ENCODE measurements around the gene GALNT9.
"Not testable (repeated sequence)": the region's sequence is repeated elsewhere in the genome, so short reads cannot be mapped to it uniquely, and the experiment has no call there.

Gene GALNT9

GRCh38 chr12:132277374-132277941 is 51.9 kb downstream of the GALNT9 start:
- DNase-seq: no peak

- no peak for DNase-seq
Observed at GRCh38 chr12:132276827-132277373, 52.5 kb downstream of the GALNT9 start.

GRCh38 chr12:132276066-132276826 is 53.1 kb downstream of the GALNT9 start:
- no peak for DNase-seq

GRCh38 chr12:132275631-132276030 is 53.8 kb downstream of the GALNT9 start:
- no peak for DNase-seq

GRCh38 chr12:132275110-132275531 is 54.3 kb downstream of the GALNT9 start:
- peak; percentile 2 for DNase-seq

- no peak for DNase-seq
Observed at GRCh38 chr12:132273992-132274334, 55.4 kb downstream of the GALNT9 start.

GRCh38 chr12:132272711-132273110 is 56.7 kb downstream of the GALNT9 start:
- DNase-seq: no peak

GRCh38 chr12:132271755-132272092 is 57.7 kb downstream of the GALNT9 start:
- no peak for DNase-seq

- no peak for DNase-seq
Observed at GRCh38 chr12:132270969-132271754, 58.2 kb downstream of the GALNT9 start.

- DNase-seq: no peak
Observed at GRCh38 chr12:132270516-132270915, 58.9 kb downstream of the GALNT9 start.

GRCh38 chr12:132269271-132269968 is 60.0 kb downstream of the GALNT9 start:
- DNase-seq: no peak

GRCh38 chr12:132268674-132269073 is 60.7 kb downstream of the GALNT9 start:
- no peak for DNase-seq

GRCh38 chr12:132267873-132268272 is 61.5 kb downstream of the GALNT9 start:
- no peak for DNase-seq

GRCh38 chr12:132266802-132267201 is 62.6 kb downstream of the GALNT9 start:
- no peak for DNase-seq

GRCh38 chr12:132266370-132266769 is 63.0 kb downstream of the GALNT9 start:
- DNase-seq: no peak

- not testable (repeated sequence) for DNase-seq
Observed at GRCh38 chr12:132265822-132266221, 63.6 kb downstream of the GALNT9 start.

GRCh38 chr12:132265056-132265800 is 64.2 kb downstream of the GALNT9 start:
- DNase-seq: no peak

GRCh38 chr12:132264086-132265010 is 65.0 kb downstream of the GALNT9 start:
- DNase-seq: no peak

GRCh38 chr12:132263451-132264049 is 65.8 kb downstream of the GALNT9 start:
- no peak for DNase-seq

- DNase-seq: no peak
Observed at GRCh38 chr12:132263061-132263360, 66.4 kb downstream of the GALNT9 start.

Measured in NCI-H446 treated with DMSO at 0.1 percent for 48 hours (cell line).